Hematopoietic multipotent progenitor cell treated with erythropoietin and hydrocortisone succinate and interleukin-3 and kit ligand, for 8 days (in vitro differentiated cells): ENCODE data around the gene IMPA2.
A peak's percentile ranks its signal among the peaks of the same experiment; 100 is the strongest.
"Not testable (repeated sequence)": the region's sequence is repeated elsewhere in the genome, so short reads cannot be mapped to it uniquely, and the experiment has no call there.

Experiments
- DNase-seq: peaks from one replicate; pipeline ENCODE4 v3.0.0-alpha.2; 2015

The IMPA2 gene

DNA sequence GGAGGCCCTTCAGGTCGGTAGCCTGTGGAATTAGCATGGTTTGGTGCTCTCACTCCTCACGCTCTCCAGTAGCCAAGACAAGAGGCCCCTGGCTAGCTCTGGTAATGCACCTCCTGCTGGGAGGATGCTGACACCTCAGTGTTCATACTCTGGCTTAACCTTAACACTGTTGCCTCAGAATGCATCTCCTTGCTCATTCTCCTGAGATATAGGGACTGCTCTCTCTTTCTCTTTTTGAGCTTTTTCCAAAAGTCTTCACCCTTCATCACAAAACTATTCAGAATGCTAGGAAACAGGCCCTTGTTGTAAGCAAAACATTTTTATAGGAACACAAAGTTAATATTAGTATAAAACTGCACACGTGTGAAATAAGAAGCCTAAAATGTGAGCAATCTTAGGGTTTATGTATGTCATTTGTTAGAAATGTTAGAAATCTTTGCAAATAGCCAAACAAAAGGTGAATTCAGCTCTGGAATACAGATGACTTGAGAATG lies 17.3 kb upstream of the IMPA2 start:
- DNase-seq, result peak; percentile 40

DNA sequence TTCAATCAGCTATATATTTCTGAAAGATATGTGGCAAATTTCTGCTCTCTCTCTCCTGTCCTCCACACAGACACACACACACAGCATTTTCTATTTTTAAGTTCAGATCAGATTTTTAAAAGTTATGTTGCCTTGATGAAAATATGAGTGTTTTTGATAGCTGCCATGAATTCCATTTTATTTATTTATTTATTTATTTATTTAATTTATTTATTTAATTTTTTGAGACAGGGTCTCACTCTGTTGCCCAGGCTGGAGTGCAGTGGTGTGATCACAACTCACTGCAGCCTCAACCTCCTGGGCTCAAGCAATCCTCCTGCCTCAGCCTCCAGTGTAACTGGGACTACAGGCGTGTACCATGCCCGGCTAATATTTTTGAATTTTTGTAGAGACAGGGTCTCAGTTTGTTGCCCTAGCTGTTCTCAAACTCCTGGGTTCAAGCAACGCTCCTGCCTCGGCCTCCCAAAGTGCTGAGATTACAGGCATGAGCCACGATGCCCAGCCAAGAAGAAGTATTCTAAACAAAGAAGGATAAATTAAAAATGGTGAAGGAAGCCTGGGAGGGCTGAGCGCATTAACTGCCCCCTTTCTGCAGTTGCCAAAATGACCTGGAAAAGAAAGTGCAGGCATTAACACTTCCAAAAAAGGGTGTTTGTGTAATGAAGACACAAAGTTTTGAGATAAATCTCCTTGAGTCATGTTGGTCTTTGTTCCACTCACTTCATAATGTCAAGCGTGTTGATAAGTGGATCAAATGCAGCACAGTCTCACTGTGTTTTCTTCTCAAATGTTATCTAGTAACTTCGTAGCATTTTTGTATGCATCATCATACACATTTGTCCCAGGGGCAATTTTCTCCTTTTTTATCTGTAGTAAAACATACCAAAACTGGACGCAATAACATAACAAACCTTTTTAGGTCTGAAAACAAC lies 11.1 kb upstream of the IMPA2 start:
- no peak for DNase-seq

DNA sequence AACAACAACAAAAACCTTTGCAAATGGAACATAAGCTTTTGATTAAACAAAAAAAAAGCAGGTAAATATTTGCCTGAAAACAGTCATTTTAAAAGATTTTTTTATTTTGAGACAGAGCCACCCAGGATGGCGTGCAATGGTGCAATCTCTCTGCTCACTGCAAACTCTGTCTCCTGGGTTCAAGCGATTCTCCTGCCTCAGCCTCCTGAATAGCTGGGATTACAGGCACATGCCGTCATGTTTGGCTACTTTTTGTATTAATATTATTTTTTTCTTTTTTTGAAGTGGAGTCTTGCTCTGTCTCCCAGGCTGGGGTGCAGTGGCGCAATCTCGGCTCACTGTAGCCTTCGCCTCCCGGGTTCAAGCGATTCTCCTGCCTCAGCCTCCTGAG lies 10.5 kb upstream of the IMPA2 start:
- not testable (repeated sequence) for DNase-seq

DNA sequence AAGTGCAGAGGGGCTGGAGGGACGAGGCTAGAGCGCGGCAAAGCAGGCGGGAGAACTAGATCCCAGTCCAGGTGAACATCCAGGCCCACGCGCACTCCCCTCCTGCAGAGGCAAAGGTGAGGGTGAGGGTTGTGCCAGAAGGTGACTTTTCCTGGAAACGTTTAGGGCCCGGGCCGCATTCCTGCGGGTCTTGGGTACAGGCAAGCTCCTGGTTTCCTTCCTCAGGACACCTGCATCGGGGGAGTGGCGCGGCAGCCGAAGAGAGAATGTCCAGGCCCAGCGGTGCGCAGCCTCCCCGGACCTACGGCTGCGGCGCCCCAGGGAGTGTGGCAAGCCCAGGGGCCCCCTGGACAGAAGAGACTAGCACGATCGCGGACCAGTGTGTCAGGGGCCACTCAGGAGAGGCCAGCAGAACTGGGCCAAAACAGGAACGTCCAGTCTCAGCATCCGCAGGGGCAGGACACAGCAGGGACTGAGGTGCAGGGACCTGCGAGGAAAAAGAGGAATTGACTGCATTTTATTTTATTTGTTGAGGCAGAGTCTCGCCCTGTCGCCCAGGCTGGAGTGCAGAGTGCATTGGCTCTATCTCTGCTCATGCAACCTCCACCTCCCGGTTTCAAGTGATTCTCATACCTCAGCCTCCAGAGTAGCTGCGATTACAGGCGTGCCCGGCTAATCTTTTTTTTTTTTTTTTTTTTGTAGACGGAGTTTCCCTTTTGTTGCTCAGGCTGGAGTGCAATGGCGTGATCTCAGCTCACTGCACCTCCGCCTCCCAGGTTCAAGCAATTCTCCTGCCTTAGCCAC lies 8.7 kb upstream of the IMPA2 start:
- no peak for DNase-seq

DNA sequence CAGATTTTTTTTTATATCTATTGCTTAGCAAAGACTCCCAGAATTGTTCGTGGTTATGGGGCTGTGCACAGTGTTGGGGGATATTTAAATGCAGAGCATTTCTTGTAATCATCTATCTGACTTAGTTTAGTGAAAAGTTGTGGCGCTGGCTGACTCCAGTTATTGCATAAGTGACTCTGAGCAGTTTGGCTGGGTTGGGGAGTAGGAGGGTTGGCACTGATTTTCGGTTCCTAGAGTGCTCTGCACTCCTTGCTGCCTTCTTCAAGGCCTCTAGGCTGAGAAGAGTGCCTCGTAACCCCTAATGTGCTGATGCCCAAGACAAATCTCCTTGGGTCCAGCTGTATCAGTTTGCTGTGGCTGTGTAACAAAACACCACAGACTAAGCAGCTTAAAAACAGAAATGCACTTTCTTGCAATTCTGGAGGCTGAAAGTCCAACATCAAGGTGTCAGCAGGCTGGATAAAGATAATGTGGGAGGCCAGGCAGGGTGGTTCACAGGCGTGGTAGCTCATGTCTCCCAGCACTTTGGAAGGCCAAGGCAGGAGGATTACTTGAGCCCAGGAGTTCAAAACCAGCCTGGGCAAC lies 6.5 kb upstream of the IMPA2 start:
- DNase-seq, result no peak

DNA sequence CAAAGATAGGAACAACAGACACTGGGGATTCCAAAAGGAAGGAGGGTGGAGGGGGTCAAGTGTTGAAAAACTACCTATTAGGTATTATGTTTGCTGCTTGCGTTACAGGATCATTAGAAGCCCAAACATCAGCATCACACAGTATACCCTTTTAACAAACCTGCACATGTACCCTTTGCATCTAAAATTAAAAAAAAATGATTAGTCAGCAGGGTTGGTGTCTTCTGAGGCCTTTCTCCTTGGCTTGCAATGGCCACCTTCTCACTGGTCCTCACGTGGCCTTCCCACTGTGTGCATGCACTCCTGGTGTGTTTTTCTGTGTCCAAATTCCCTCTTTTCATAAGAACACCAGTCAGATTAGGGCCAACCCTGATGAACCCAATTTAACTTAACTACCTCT lies 5.6 kb upstream of the IMPA2 start:
- no peak for DNase-seq

DNA sequence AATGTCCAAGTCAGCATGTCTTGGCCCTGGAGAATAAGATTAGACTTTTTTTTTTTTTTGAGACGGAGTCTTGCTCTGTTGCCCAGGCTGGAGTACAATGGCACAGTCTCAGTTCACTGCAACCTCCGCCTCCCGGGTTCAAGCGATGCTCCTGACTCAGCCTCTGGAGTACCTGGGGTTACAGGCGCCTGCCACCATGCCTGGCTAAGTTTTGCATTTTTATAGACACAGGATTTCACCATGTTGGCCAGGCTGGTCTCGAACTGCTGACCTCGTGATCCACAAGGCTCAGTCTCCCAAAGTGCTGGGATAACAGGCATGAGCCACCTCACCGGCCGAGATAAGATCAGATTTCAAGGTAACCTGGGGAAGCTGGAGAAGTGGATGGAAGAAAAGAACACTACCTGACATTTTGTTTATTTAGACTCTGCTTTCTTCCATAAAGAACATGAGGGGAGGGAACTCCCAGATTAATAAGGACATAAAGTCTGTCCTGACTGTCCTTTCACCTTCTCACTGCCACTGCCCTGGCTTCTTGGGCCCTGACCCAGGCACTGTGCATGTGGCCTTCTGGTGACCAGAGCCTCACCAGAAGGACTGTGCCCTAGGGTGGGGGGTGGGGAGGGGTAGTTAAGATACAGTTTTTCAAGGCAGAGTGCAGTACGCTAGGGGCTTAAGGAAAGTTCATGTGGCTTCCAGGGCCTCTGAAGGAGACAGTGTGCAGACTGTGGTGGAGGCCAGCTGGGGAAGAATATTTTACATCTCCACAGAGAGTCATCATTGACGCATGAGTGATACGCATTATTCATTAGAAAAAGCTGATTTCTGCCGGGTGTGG lies 4.8 kb upstream of the IMPA2 start:
- DNase-seq, result no peak

DNA sequence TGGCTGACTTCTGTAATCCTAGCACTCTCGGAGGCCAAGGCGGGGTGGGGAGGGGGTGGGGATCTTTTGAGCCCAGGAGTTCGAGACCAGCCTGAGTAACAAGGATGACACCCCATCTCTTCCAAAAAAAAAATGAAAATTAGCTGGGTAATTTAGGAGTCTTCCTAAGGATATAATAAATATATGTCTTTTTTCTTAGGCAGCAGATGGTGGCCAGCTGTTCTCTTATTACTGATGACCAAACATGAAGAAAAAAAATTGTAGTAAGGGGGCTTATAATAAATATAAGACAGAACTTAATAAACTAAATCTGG lies 4.2 kb upstream of the IMPA2 start:
- DNase-seq, result no peak

DNA sequence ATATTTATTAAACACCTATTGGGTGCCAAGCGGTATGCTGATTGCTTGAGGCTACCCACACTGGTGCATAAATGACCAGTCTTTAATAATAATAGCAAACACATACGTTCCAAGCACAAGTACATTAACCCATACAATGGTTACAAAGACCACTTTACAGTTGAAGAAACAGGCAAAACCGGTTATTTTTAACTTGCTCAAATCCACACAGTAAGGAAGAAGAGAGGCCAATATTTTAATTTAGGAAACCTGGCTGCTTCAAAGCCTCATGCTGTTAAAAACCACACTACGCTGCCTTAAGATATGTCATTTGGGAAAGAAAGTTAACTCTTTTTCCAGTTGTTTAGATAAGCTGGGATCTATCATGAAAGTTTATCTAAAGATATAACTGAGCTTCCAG lies 2.4 kb upstream of the IMPA2 start:
- no peak for DNase-seq

DNA sequence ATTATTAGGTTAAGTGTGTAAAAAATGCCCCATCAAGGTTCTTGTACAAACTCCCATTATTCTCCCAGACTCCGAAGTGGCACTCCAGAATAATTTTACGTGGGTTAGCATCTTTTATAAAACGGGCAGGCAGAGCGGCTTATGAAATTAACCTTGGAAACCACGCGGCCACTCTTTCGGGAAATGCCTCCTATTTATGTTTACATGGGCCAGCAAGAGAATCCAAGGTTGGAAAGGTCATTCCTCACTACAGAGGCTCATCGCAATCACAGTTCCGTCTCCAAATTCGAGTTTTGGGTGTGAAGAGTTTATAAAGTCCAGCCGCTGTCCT lies 1.2 kb upstream of the IMPA2 start:
- no peak for DNase-seq

DNA sequence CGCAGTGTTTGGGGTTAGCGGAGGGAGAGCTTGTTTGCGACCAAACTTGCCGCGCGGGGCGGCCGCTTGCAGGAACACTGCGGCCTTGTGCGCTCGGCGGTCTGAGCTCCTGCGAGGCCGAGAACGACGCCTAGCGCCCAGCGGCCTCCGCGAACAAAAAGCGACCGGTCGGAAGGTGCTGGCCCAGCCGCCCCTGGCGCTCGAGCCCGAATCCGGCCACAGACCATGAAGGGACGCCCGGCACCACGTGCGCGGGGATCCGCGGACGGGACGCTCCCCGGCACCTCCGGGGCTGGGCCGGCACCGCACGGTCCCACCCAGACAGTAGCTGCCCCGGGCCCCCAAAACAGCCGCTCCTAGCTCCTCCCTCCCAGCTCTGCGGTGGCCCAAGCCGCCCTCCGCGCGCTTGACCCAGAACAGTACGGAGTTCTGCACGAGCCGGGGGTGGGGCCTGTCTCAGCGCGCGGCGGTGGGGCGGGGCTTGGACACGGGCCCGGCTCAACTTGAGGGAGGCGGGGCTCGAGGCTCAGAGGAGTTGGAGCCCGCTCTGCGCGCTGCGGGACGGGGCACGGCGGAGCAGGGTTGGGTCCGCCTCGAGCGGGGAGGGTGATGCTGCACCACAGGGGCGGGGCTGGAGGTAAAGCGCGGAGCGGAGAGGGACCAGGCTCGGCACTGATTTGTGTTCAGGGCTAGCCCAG lies 664 bp upstream of the IMPA2 start:
- peak; percentile 96 for DNase-seq

DNA sequence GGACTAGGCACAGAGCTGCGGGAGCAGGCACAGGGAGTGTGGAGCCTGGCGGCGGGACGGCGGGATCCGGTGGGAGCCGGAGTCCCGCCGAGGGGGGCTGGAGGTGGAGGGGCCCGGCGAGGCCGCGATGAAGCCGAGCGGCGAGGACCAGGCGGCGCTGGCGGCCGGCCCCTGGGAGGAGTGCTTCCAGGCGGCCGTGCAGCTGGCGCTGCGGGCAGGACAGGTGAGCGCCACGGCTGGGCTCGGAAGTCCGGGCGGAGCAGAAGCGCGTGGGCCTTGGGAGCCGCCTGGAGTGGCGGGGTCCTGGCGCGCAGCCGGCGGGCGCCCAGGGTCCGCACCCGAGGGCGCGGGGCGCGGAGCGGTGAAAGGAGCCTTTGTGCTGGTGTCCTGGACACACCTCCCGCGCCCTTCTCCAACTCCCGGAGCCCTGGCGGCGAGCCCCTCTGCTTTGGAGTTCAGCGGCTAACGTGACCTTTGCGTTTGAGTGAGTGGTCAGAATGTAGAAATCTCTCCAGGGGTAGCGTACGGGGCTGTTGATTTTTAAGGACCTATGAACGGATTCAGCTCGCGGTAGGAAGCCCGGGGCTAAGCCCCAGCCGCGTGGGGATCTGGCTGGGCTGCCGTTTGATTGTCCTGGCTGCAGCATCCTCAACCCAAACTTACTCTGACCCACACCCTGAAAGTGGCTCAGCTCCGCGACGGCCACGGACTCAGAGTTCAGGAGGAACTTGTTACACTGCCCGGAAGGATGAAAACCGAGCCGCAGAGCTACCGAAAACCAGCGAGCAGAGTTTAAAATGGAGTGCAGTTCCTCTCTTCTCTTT lies 448 bp downstream of the IMPA2 start:
- peak; percentile 33 for DNase-seq

DNA sequence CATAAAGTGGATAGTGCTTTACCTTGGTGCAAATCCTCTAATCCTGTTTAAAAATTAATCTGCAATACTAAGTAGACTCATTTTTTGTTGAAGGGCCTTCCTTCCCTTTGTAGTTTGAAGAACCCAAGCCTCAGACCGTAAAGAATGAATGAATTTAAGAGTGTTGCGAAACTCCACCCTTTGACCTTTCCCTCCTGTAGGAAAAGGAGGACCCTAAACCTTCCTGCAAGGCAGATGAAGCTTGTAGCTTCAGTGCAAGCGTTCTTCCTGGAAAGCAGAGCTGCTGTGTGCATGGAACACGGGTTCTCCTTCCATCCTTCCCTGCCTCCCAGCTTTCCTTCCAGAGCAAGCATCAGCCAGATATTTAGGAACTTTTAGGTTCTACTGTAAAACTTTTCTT lies 1.7 kb downstream of the IMPA2 start:
- no peak for DNase-seq

DNA sequence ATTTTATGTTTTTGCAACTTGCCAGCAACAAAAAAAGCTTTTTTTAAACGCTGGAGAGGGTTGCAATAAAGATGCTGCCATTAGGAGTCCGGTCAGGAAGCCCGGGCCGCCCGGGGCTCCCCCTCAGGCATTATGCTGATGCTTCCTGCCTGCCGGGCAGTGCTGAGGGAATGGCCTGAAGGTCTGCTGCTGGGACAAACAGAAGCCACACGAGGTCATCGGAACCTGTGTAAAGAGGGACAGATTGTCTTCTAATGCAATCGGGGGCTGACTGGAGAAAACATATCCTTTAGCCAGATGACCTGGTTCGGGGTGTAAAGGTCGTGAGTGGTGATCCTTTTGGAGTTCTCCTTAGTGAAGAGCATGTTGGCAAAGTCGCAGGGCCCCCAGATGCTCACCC lies 2.3 kb downstream of the IMPA2 start:
- no peak for DNase-seq

DNA sequence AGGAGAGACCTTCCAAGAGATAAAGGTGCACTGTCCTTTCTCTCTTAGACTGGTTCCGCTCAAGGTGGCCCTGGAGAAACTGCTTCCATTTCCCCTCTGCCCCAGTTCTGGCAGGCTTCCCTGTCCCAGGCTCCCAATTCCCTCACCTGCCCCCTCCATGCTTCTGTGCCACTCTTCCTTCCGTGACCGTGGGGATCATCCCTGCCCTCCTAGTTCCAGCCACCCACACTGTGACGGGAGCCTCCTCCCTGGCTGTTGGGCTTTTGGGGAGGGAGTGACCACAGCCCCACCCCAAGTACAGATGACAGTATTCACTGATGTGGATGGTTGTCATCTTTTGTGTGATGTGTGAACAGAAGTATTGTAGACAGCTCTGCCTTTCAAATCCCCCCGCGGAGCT lies 2.8 kb downstream of the IMPA2 start:
- no peak for DNase-seq

DNA sequence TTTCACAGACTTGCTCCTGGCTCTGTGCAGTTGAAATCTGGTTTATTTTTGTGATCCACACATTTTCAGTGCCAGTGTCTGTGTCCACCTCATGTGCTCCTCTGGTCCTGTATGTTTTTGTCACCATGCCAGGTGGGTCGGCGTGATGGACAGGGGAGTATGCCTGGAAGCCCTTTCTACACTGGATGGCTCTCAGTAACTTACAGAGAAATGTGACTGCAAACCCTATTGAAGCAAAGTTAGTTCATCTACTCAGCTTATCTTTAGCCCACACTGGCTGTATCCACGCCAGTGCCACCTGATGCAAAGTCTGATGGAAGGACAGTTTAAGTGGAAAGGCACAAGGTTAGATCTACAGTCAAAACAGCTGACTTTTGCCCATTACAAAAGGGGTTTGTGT lies 4.3 kb downstream of the IMPA2 start:
- peak; percentile 81 for DNase-seq

DNA sequence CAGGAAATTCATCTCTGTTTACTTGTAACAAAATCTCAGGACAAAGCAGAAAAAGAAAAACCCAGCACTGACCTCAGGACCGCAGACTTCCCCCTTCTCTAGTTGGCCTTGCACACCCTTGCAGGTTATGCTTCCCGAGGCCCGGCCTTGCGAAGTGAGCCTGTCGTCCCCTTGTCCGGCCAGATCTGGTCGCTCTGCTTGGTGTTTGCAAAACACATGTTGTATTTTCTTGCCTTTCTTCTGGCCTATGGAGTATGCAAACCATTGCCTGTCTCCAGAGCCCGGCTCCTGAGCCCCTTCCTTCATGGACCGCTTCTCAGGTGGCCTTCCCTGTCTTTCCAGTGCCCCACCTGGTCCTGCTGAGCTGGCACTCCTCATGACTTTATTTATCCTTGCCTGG lies 4.8 kb downstream of the IMPA2 start:
- no peak for DNase-seq

DNA sequence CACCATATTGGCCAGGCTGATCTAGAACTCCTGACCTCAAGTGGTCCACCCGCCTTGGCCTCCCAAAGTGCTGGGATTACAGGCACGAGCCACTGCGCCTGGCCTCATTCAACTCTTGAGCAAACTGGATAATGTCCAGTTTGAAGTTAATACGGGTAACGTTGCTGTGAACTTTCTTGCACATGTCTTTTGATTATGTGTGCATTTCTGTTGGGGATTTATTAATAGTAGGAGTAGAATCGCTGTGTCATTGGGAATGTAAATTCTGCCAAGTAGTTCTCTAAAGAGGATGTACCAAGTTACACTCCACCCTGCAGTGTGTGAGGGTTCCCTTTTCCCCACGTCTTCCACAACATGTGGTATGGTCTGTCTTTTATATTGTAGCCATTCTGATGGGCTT lies 6.2 kb downstream of the IMPA2 start:
- DNase-seq, result peak; percentile 91

DNA sequence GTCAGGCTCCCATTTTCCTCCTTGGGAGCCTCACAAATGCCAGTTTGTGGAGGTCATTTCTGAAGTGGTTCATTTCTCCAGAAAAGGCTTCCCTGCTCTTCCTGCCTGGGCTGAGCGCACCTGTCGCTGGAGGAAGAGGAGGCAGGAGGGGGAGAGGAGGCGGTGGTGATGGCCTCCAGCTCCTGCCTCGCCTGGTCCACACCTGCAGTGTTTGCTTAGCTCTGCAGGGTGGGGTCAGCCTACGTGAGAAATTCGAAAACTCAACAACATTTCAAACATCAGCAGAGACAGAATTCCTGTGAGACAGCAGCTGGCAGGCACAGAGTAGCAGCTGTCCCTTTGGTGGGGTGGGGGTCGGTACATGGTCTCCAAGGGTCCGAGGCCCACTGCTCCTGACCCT lies 7.9 kb downstream of the IMPA2 start:
- DNase-seq, result no peak

DNA sequence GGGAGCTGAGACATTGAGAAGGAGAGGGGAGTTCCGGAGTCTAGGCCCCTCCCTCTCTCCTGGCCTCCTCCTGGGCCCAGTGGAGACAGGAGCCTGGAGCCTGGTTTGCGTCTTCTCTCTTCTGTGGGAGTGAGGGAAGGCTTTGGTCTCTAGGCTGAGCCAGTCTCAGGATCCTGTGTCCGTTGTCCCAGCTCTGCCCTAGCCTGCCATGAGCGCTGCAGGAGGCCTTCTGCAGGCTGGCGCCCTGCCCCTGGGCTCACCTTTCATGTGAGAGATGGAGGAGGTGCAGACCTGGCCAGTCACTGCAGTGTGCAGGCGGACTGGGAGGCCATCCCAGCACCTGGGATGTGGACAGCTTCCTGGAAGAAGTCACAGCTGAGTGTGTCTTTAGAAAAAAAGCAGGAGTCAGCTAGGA lies 8.7 kb downstream of the IMPA2 start:
- DNase-seq, result no peak

DNA sequence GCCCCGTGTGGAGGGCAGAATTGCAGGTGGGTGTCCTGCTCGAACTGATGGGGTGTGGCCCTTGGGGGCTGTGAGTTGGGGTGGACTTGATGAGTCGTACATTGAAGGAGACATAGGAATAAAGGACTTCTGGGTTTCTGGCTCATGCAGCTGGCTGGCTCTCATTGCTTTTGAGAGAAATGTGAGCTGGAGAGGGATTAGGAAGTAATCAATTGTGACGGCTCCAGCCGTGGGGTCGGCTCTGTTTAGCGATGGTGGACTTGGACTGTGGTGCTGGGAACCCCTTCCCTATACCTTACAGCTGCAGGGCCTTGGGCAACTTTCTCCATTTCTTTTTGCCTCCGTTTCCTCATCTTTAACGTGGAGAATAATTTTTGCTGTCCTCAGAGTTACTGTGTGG lies 9.2 kb downstream of the IMPA2 start:
- no peak for DNase-seq
